SK-N-SH (cell line): Measurements from ENCODE around the gene LDLRAP1. TPM values are rescaled to one million over a fixed set of nuclear protein-coding genes. Genes with fewer than 3 reads are reported as not detected.

Experiments
- CTCF ChIA-PET: fragments of 300-600, 350-600 bp; formaldehyde crosslinking; extraction: SDS; loops from one replicate; lab custom pipeline; 2021; lab: Yijun Ruan, JAX
- POLR2A ChIA-PET: fragments of 350-600 bp; sonication (Branson Sonifier 250); formaldehyde crosslinking; extraction: SDS; loops from one replicate; lab custom pipeline; 2020; ENCODE audit warnings: antibody characterized with exemption, inconsistent platforms; lab: Yijun Ruan, JAX
- DNase-seq: peaks from one replicate; pipeline ENCODE4 v3.0.0; 2012
- H2AFZ ChIP-seq: fragments of 200-600 bp; sonication (generic); 2 replicates; pipeline ENCODE4 v1.8.1; 2016; ENCODE audit warnings: antibody characterized with exemption, mild to moderate bottlenecking, low read depth
- H3F3A ChIP-seq: fragments of 200-600 bp; sonication (generic); replicated peaks from 2 replicates; pipeline ENCODE3; 2016; ENCODE audit warnings: antibody characterized with exemption, mild to moderate bottlenecking; ENCODE audit not compliant: insufficient read depth
- H3K27ac ChIP-seq, 2 experiments: fragments of 200-500 bp in 1 of 2; fragments of 200-600 bp in 1 of 2; sonication (Bioruptor generic) in 1 of 2; sonication (generic), shearing (Covaris generic) in 1 of 2; 2 replicates each; pipeline versions ENCODE4 v1.5.1 to v1.6.1; 2014 to 2016; ENCODE audit warnings: low read depth in 2 of 2, inconsistent platforms in 1 of 2, low read length in 1 of 2, mild to moderate bottlenecking in 1 of 2, mixed read lengths in 1 of 2
- H3K27me3 ChIP-seq: fragments of 200-600 bp; sonication (generic), shearing (Covaris generic); 2 replicates; pipeline ENCODE4 v1.6.1; 2016; ENCODE audit warnings: mixed run types; ENCODE audit not compliant: insufficient read depth
- H3K36me3 ChIP-seq, 2 experiments: fragments of 200-500 bp in 1 of 2; fragments of 200-600 bp in 1 of 2; sonication (Bioruptor generic) in 1 of 2; sonication (generic) in 1 of 2; replicated peaks in 1 of 2; 2 replicates each; pipeline versions ENCODE3 to v1.5.1; 2014 to 2016; ENCODE audit warnings: low read length in 1 of 2, mild to moderate bottlenecking in 1 of 2; ENCODE audit not compliant: insufficient read depth in 2 of 2, control insufficient read depth in 1 of 2
- H3K4me1 ChIP-seq, 2 experiments: fragments of 200-500 bp in 1 of 2; fragments of 200-600 bp in 1 of 2; sonication (Bioruptor generic) in 1 of 2; sonication (generic), shearing (Covaris generic) in 1 of 2; 2 replicates each; pipeline versions ENCODE4 v1.5.1 to v1.6.1; 2014 to 2016; ENCODE audit warnings: low read depth in 1 of 2, low read length in 1 of 2, mixed run types in 1 of 2; ENCODE audit not compliant: insufficient read depth in 2 of 2, control insufficient read depth in 1 of 2
- H3K4me2 ChIP-seq: fragments of 200-600 bp; sonication (generic), shearing (Covaris generic); 2 replicates; pipeline ENCODE4 v1.6.1; 2017; ENCODE audit warnings: mixed run types
- H3K4me3 ChIP-seq, 2 experiments: fragments of 200-500 bp in 1 of 2; fragments of 200-600 bp in 1 of 2; sonication (Bioruptor generic) in 1 of 2; sonication (generic), shearing (Covaris generic) in 1 of 2; 2 replicates each; pipeline versions ENCODE4 v1.5.1 to v1.8.1; 2014 to 2016; ENCODE audit warnings: low read depth in 2 of 2, inconsistent platforms in 1 of 2, low read length in 1 of 2, mild to moderate bottlenecking in 1 of 2, mixed read lengths in 1 of 2, moderate library complexity in 1 of 2
- H3K79me2 ChIP-seq: fragments of 200-600 bp; sonication (generic); 2 replicates; pipeline ENCODE4 v1.8.1; 2017; ENCODE audit warnings: mild to moderate bottlenecking; ENCODE audit not compliant: insufficient read depth
- H3K9ac ChIP-seq: fragments of 200-600 bp; sonication (generic); 2 replicates; pipeline ENCODE4 v1.6.1; 2017; ENCODE audit warnings: mixed run types
- H3K9me2 ChIP-seq: fragments of 200-600 bp; sonication (generic); 2 replicates; pipeline ENCODE4 v1.6.1; 2017; ENCODE audit warnings: mixed run types
- H3K9me3 ChIP-seq: fragments of 200-600 bp; sonication (generic); 2 replicates; pipeline ENCODE4 v1.6.1; 2017; ENCODE audit warnings: mixed run types, mild to moderate bottlenecking, moderate library complexity
- H4K20me1 ChIP-seq: fragments of 200-600 bp; sonication (generic); 2 replicates; pipeline ENCODE4 v1.6.1; 2017; ENCODE audit warnings: mild to moderate bottlenecking, mixed run types; ENCODE audit not compliant: insufficient read depth
- CHD2 ChIP-seq: fragments of 150-350 bp; IDR thresholded peaks from 2 replicates; pipeline ENCODE4 v1.6.1; 2018; ENCODE audit warnings: low read length; ENCODE audit not compliant: partially characterized antibody
- CTCF ChIP-seq: fragments of 200-600 bp; sonication (generic); IDR thresholded peaks from 2 replicates; pipeline ENCODE4 v1.6.1; 2017; ENCODE audit warnings: antibody characterized with exemption, mild to moderate bottlenecking, moderate library complexity
- ELF1 ChIP-seq: IDR thresholded peaks from 2 replicates; pipeline ENCODE4 v1.4.0; 2012
- EP300 ChIP-seq, 2 experiments: IDR thresholded peaks; 2 replicates each; pipeline versions ENCODE4 v1.4.0 to v1.6.1; 2012; ENCODE audit warnings: borderline replicate concordance in 1 of 2, low read depth in 1 of 2, low read length in 1 of 2
- FOXJ3 ChIP-seq: sonication (generic); formaldehyde crosslinking; IDR thresholded peaks from 2 replicates; pipeline ENCODE4 v1.5.1; 2020; ENCODE audit warnings: mild to moderate bottlenecking, missing genetic modification reagents
- GABPA ChIP-seq: IDR thresholded peaks from 2 replicates; pipeline ENCODE4 v1.4.0; 2012; ENCODE audit warnings: low read depth, mild to moderate bottlenecking
- GATA2 ChIP-seq: sonication (generic); formaldehyde crosslinking; IDR thresholded peaks from 2 replicates; pipeline ENCODE4 v1.5.0; 2020; ENCODE audit warnings: mild to moderate bottlenecking, missing genetic modification reagents
- IRF3 ChIP-seq: fragments of 150-350 bp; IDR thresholded peaks from 2 replicates; pipeline ENCODE4 v1.6.1; 2016; ENCODE audit warnings: mild to moderate bottlenecking, low read depth, low read length
- JUND ChIP-seq: IDR thresholded peaks from 2 replicates; pipeline ENCODE4 v1.4.0; 2012
- MAX ChIP-seq: IDR thresholded peaks from 2 replicates; pipeline ENCODE4 v1.4.0; 2012; ENCODE audit warnings: low read depth
- MEF2A ChIP-seq: IDR thresholded peaks from 2 replicates; pipeline ENCODE4 v1.4.0; 2012; ENCODE audit warnings: low read depth, borderline replicate concordance
- MXI1 ChIP-seq: IDR thresholded peaks from 2 replicates; pipeline ENCODE4 v1.6.1; 2012; ENCODE audit warnings: mild to moderate bottlenecking, low read depth, low read length, improper control_type of control experiment
- NFIC ChIP-seq: IDR thresholded peaks from 2 replicates; pipeline ENCODE4 v1.4.0; 2012; ENCODE audit warnings: borderline replicate concordance
- NRF1 ChIP-seq: IDR thresholded peaks from 2 replicates; pipeline ENCODE4 v1.6.1; 2012; ENCODE audit warnings: low read depth, mild to moderate bottlenecking, low read length
- RAD21 ChIP-seq: IDR thresholded peaks from 2 replicates; pipeline ENCODE4 v1.6.1; 2012; ENCODE audit warnings: mild to moderate bottlenecking, low read length
- RCOR1 ChIP-seq: fragments of 150-350 bp; IDR thresholded peaks from 2 replicates; pipeline ENCODE4 v1.6.1; 2017; ENCODE audit warnings: antibody characterized with exemption, low read length
- REST ChIP-seq: IDR thresholded peaks from 2 replicates; pipeline ENCODE4 v1.6.1; 2012; ENCODE audit warnings: mild to moderate bottlenecking, low read depth, low read length, moderate library complexity
- RFX5 ChIP-seq: IDR thresholded peaks from 2 replicates; pipeline ENCODE4 v1.6.1; 2012; ENCODE audit warnings: mild to moderate bottlenecking, improper control_type of control experiment, low read length
- RXRA ChIP-seq: IDR thresholded peaks from 2 replicates; pipeline ENCODE4 v1.4.0; 2012; ENCODE audit warnings: low read depth, mild to moderate bottlenecking, borderline replicate concordance
- SMC3 ChIP-seq: IDR thresholded peaks from 2 replicates; pipeline ENCODE4 v1.6.1; 2012; ENCODE audit warnings: low read depth, low read length, improper control_type of control experiment
- TAF1 ChIP-seq: IDR thresholded peaks from 2 replicates; pipeline ENCODE4 v1.6.1; 2012; ENCODE audit warnings: low read depth, mild to moderate bottlenecking, low read length, moderate library complexity, borderline replicate concordance
- TEAD4 ChIP-seq: IDR thresholded peaks from 2 replicates; pipeline ENCODE4 v1.4.0; 2012; ENCODE audit warnings: mild to moderate bottlenecking, borderline replicate concordance; ENCODE audit not compliant: insufficient read depth
- USF2 ChIP-seq: fragments of 150-350 bp; IDR thresholded peaks from 2 replicates; pipeline ENCODE4 v1.6.1; 2017; ENCODE audit warnings: antibody characterized with exemption, low read length, low read depth, borderline replicate concordance
- YY1 ChIP-seq: IDR thresholded peaks from 2 replicates; pipeline ENCODE4 v1.4.0; 2012; ENCODE audit warnings: low read depth, mild to moderate bottlenecking
- WGBS: methylation state at CpG from one replicate; pipeline ENCODE4 v1.1.6; 2017; ENCODE audit warnings: low lambda C conversion rate; 5-methylcytosine and 5-hydroxymethylcytosine counted together
- polyA plus RNA-seq, 3 experiments: library from polyadenylated mRNA; depleted of rRNA; stranded (reverse); fragments of >200 nt; gene quantifications; 2 replicates each; pipeline ENCODE4 v1.2.3, GENCODE V29; 2012

LDLRAP1 gene
- polyA plus RNA-seq, 1 of the 3 experiments (the other 2 are of a cell fraction) = 19.1 TPM

GRCh38 chr1:25610822-25611630 lies 67.6 kb downstream of the LDLRAP1 start:
- H3K4me3 ChIP-seq = no peak overlapping the region
- no peaks in the 10 kb centered on the region for H4K20me1 ChIP-seq
- peaks cover 29% of the 10 kb centered on the region for H3K27me3 ChIP-seq
- no peak overlapping the region for H2AFZ ChIP-seq
- no peaks in the 10 kb centered on the region for H3K9me3 ChIP-seq
- no peaks in the 10 kb centered on the region for H3K36me3 ChIP-seq
- CTCF ChIA-PET = interaction anchor here (0.6 to 8.1 kb wide), 18 partner anchors 13 to 285 kb away, joined by 3 to 76 read pairs (median 3); no protein-coding TSS in a partner anchor
- no peaks in the 10 kb centered on the region for H3K9me2 ChIP-seq
- POLR2A ChIA-PET = interaction anchor here (1.6 kb wide), 1 partner anchor 199 kb away, joined by 4 read pairs; no protein-coding TSS in a partner anchor
- peaks cover 0 to 21% of the 10 kb centered on the region in 2 experiments; a peak in 1 of 4 replicates for H3K4me1 ChIP-seq
- H3K79me2 ChIP-seq = no peaks in the 10 kb centered on the region
- peak; percentile 54 for DNase-seq
- no peak overlapping the region for H3K4me2 ChIP-seq
- H3F3A ChIP-seq = peaks cover 5% of the 10 kb centered on the region
- no peak overlapping the region for H3K9ac ChIP-seq
- WGBS = 20% methylated on average over 7 of the region's 8 CpGs
- no peak overlapping the region for H3K27ac ChIP-seq
- no peak for TF ChIP-seq CHD2
- TF ChIP-seq CTCF = peak; percentile 30
- no peak for TF ChIP-seq GABPA
- peak; percentile 10; the same call in 1 of the 2 replicates for TF ChIP-seq SMC3
- TF ChIP-seq REST = no peak
- TF ChIP-seq EP300 (IDR thresholded peaks at IDR 0.05; ENCODE audit: borderline replicate concordance in 1 of 2, low read depth in 1 of 2, low read length in 1 of 2) = no peak
- no peak for TF ChIP-seq IRF3
- no peak for TF ChIP-seq MXI1
- TF ChIP-seq ELF1 = no peak
- TF ChIP-seq YY1 = no peak
- TF ChIP-seq NFIC = no peak
- TF ChIP-seq GATA2 = peak; percentile 7; the same call in 1 of the 2 replicates
- TF ChIP-seq NRF1 = no peak
- TF ChIP-seq TAF1 = no peak
- no peak for TF ChIP-seq MEF2A
- TF ChIP-seq USF2 = 0 out of 2 replicates have a peak, but pooled peaks have one; percentile 8
- TF ChIP-seq FOXJ3 (CRISPR knock-in tag) = no peak
- no peak for TF ChIP-seq JUND
- TF ChIP-seq TEAD4 = no peak
- TF ChIP-seq RFX5 = no peak
- TF ChIP-seq RCOR1 = no peak
- TF ChIP-seq RAD21 = peak; percentile 53
- TF ChIP-seq MAX = no peak
- TF ChIP-seq RXRA = no peak
- TF ChIP-seq, all 33 proteins: peak for 5
